NCI-H2196 treated with DMSO at 0.1 percent for 48 hours (cell line): ENCODE measurements around the gene DAPK1.

Experiments used
- DNase-seq: peaks from one replicate; lab custom pipeline; 2025; ENCODE audit not compliant: unreplicated experiment; lab: John Stamatoyannopoulos, UW

Gene DAPK1

GRCh38 chr9:87516222-87516925, 18.7 kb downstream of the DAPK1 start:
- no peak for DNase-seq

- no peak for DNase-seq
These were observed 19.2 kb downstream of the DAPK1 start for GRCh38 chr9:87516926-87517290.

DNA sequence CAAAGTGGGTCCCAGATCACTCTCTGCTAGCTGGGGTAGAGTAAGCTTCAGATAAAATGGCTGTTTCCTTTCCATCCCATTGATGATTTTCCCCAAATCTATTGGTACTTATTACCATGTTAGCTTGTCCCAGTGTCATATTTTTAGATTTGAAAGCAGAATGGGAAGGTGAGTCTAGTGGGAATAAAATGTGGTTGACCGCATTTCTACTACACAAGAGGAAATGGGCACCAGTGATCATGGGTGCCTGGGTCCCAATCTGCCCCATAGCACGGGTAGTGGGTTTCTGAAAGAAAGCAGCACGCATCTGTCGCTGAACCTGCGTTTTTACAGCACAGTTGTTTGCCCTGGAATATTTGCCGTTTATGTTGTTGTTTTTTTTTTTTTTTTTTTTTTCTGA, 20.1 kb downstream of the DAPK1 start:
- DNase-seq = no peak

DNA sequence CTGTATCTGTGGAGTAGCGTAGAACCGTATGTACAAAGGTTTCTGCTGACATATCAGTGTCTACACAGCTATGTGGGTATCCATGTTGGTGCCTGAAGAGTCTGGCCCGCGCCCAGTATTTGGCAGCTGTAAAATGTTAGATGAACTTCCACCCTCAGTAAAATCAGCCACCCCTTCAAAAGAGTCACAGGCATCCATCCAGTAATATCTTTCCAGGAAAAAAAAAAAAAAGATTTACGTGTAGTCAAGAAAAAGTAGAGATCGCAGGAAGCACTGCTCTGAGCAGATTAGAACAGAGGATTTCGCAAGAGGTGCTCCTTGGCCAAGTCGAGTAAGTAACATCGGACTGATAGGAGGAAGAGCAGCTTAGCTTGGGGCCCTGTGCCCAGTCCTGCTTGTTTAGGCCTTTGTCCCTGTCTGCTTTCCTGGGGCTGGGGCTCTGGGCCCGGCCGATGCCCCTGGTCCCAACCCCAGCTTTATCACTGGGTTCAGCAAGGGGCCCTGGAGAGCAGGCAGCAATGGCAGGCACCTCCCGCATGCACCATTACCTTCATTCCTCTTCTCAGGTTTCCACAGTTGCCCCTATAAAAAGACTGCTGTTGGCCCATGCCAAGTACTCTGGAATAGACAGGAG, 21.2 kb downstream of the DAPK1 start:
- no peak for DNase-seq

- DNase-seq = no peak
These were observed 21.8 kb downstream of the DAPK1 start for GRCh38 chr9:87519461-87519860.

DNA sequence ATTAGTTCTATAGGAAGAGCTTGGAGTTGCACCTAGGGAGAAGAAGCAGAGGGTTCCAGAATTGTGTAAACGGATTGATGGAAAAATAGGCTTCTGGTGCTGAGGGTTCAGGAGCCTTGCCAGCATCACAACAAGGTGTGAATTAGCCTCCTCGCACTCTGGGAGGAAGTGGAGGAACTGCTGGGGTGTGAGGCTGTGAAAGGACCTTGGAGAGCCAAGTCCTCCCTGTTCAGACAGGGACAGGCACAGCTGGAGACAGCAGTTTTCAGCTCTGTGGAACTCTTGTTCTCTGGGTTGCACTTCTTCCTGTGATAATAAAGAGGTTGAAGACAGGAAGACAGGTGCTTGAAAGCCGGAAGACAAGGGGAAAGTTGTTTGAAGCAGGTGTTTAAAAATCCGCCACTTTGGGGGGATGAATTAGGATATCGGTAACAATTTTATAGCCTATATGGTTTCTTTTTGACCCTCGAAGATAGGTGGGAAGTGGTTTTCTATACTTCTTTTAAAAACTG, 22.6 kb downstream of the DAPK1 start:
- no peak for DNase-seq

GRCh38 chr9:87521834-87522233, 24.2 kb downstream of the DAPK1 start:
- no peak for DNase-seq

- DNase-seq = no peak
These were observed 26.4 kb downstream of the DAPK1 start for GRCh38 chr9:87524061-87524460.

GRCh38 chr9:87525546-87526303, 28.1 kb downstream of the DAPK1 start:
- DNase-seq = no peak

GRCh38 chr9:87527211-87527916, 29.7 kb downstream of the DAPK1 start:
- no peak for DNase-seq

DNA sequence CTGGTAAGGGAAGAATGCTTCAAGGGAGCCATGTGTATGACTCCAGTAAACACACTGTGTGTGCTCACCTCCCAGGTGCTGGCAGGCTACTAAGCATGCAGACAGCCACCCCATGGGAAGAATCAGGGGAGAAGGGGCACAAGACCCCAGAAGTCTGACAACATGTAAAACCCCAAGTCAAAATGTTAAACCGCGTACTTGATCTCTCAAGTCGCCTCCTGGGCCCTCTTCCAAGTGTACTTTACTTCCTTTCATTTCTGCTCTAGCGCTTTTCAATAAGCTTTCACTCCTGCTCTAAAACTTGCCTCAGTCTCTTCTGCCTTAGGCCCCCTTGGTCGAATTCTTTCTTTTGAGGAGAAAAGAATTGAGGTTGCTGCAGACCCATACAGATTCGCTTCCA, 31.3 kb downstream of the DAPK1 start:
- DNase-seq = no peak

- DNase-seq = no peak
These were observed 32.0 kb downstream of the DAPK1 start for GRCh38 chr9:87529671-87530070.

DNA sequence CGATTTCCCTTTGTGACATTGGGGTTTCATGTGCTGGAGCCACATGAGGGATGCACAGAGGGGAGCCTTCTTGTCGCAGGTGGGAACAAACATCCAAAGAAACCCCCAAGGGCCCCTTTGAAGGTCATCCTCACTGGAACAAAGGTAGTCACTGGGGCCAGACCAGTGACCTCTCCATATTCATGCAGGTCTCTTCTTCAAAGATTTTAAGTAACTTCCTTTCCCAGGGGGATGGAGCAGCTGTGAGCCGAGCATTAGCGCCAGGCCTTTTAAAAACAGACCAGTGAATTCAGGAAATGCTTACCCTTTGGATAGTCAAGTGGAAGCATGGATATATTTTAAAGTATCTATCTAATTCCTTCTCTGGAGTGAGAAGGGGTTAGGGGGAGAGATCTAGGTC, 33.0 kb downstream of the DAPK1 start:
- no peak for DNase-seq

DNA sequence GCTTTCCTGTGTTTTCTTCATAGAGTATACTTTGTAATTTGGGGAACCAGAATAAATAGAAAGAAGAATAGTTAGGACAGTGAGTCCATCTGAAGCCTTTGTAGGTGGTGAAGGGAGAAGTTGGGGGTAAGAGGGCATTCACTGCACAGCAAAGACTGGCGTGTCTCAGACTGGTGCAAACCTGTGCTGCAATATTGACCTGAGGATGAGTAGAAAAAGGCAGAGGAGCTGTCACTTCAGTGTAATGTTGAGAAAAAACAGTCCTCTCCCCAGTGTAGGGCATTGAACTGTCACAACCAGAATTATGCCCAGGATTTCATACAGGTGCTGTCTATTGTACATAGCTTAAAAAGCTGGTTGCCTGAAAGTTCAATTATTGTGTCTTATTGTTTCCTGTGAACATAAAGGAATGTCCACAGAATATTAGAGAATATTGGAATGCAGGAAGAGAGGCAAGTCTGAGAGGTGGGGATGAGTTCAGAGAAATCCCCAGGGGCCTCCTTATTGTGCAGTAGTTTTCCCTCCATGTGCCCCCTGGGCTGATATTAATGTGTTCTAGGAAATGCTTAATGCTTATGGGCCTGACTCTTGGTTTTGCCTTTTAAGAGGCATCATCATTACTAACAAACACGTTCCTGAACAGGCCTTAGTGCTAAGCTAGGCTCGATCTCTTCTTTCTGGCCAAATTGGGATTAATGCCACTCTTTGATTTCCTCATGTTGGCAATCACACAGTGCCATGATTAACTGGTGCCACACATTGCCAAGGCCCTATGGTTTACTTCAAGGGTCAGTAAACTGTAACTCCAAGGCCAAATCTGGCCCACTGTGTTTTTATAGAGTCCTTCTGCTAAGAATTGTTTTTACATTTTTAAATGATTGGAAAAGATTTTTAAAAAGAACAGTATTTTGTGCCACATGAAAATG, 34.0 kb downstream of the DAPK1 start:
- no peak for DNase-seq

- DNase-seq = no peak
These were observed 35.6 kb downstream of the DAPK1 start for GRCh38 chr9:87533271-87533670.

DNA sequence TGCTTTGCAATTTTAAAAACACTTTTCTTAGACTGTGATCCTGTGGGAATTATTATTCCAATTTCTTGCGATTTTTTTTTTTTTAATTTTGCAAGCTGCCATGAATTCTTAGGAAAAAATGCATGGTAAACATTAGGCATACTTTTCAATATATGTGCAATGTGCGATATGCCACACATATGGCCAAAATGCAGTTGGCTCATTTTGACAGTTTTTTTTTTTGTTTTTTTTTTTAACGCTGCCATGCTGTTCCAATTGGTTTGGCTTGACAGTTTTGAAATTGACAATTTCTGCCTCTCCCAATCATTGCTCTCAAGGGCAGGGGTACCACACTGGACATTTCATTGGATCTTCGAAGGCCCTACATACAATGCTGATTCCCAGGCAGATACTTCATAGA, 36.4 kb downstream of the DAPK1 start:
- DNase-seq = no peak

GRCh38 chr9:87534957-87535356, 37.3 kb downstream of the DAPK1 start:
- no peak for DNase-seq

DNA sequence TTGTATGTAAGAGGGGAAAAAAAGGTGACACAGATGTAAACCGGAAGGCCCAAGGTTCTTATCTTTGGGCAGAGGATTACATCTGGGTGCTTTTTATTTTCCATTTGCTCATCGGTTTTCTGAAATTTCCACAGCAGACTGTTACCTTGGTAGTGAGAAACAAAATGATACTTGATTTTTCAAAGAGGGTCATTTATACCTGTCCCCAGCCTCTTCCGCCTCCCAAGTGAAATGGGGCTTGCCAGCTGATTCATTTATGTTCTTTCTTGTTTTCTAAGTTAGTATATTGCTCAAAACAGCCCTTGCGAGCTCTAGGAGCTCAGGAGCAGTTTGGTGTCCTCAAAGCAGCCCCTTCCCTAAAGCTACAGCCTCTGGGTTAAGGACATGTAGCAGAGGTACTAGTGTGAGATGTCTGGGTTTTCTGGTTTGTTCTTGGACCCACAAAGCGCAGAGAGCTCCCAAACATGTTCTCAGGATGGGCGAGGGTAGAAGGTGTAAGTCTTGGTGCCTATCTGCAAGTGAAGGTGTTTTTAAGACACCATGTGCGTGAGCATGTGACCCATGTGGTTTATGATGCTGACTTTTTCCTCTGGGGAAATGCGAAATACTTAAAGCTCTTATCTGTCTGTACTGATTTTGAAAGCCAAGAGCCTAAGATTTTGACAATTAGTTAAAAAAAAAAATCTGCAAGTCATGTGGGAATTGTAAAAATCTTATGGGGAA, 38.3 kb downstream of the DAPK1 start:
- no peak for DNase-seq

- no peak for DNase-seq
These were observed 40.0 kb downstream of the DAPK1 start for GRCh38 chr9:87537625-87538024.
